ENCODE results near the gene FEZF2.

FEZF2 gene

GRCh38 chr3:62366126-62366484, 7.2 kb downstream of the FEZF2 start:
- no peak for ATAC-seq
- TF ChIP-seq CREB5 (CRISPR knock-in tag; IDR thresholded peaks at IDR 0.05; ENCODE audit: low read depth) (no peak), PATZ1 (CRISPR knock-in tag; IDR thresholded peaks at IDR 0.05; ENCODE audit: borderline replicate concordance) (no peak), GLIS3 (CRISPR knock-in tag; IDR thresholded peaks at IDR 0.05) (no peak), ZC3H10 (CRISPR knock-in tag; IDR thresholded peaks at IDR 0.05) (no peak), ZFP3 (CRISPR knock-in tag; IDR thresholded peaks at IDR 0.05) (no peak), CSDC2 (CRISPR knock-in tag; IDR thresholded peaks at IDR 0.05) (no peak), TSHZ2 (CRISPR knock-in tag; IDR thresholded peaks at IDR 0.05) (no peak), ZNF565 (CRISPR knock-in tag; conservative IDR thresholded peaks at IDR 0.05; ENCODE audit: low read depth) (no peak), CSRNP3 (CRISPR knock-in tag; IDR thresholded peaks at IDR 0.05) (no peak), POU6F1 (CRISPR knock-in tag; IDR thresholded peaks at IDR 0.05; ENCODE audit: borderline replicate concordance, low read depth) (no peak), BACH2 (CRISPR knock-in tag; IDR thresholded peaks at IDR 0.05; ENCODE audit: borderline replicate concordance) (no peak), RARB (CRISPR knock-in tag; IDR thresholded peaks at IDR 0.05) (no peak), PPARA (CRISPR knock-in tag; IDR thresholded peaks at IDR 0.05; ENCODE audit: borderline replicate concordance) (no peak)

GRCh38 chr3:62365391-62366125, 7.8 kb downstream of the FEZF2 start:
- no peak for ATAC-seq
- TF ChIP-seq ZNF70 (CRISPR knock-in tag; IDR thresholded peaks at IDR 0.05) (no peak), GLIS3 (CRISPR knock-in tag; IDR thresholded peaks at IDR 0.05) (no peak), CSRNP3 (CRISPR knock-in tag; IDR thresholded peaks at IDR 0.05) (no peak), ZC3H10 (CRISPR knock-in tag; IDR thresholded peaks at IDR 0.05) (no peak), CSDC2 (CRISPR knock-in tag; IDR thresholded peaks at IDR 0.05) (no peak), TCF4 (CRISPR knock-in tag; IDR thresholded peaks at IDR 0.05; ENCODE audit: borderline replicate concordance) (no peak), POU6F1 (CRISPR knock-in tag; IDR thresholded peaks at IDR 0.05; ENCODE audit: borderline replicate concordance, low read depth) (no peak), TSHZ2 (CRISPR knock-in tag; IDR thresholded peaks at IDR 0.05) (no peak), ISL1 (CRISPR knock-in tag; IDR thresholded peaks at IDR 0.05) (no peak), OSR1 (CRISPR knock-in tag; IDR thresholded peaks at IDR 0.05) (no peak), ZNF8 (CRISPR knock-in tag; IDR thresholded peaks at IDR 0.05) (no peak), ZFP3 (CRISPR knock-in tag; IDR thresholded peaks at IDR 0.05) (no peak), PATZ1 (CRISPR knock-in tag; IDR thresholded peaks at IDR 0.05; ENCODE audit: borderline replicate concordance) (no peak), ZNF565 (CRISPR knock-in tag; conservative IDR thresholded peaks at IDR 0.05; ENCODE audit: low read depth) (no peak)
